GM12801 (cell line): ENCODE results near the gene NF1.

Source experiments
- CTCF ChIP-seq: IDR thresholded peaks from one replicate; pipeline ENCODE4 v1.5.1; 2011; ENCODE audit warnings: control low read depth; ENCODE audit not compliant: insufficient read length; ENCODE audit errors: extremely low read depth

NF1 gene

GRCh38 chr17:31413081-31413799 is 318.5 kb downstream of the NF1 start:
- no peak for TF ChIP-seq CTCF

- TF ChIP-seq CTCF, result no peak
These were observed 319.2 kb downstream of the NF1 start for GRCh38 chr17:31413874-31414549.

GRCh38 chr17:31414550-31414918 is 319.8 kb downstream of the NF1 start:
- no peak for TF ChIP-seq CTCF

- no peak for TF ChIP-seq CTCF
These were observed 320.3 kb downstream of the NF1 start for GRCh38 chr17:31415004-31415454.

- no peak for TF ChIP-seq CTCF
These were observed 321.1 kb downstream of the NF1 start for GRCh38 chr17:31415640-31416502.

GRCh38 chr17:31416503-31416923 is 321.7 kb downstream of the NF1 start:
- no peak for TF ChIP-seq CTCF

GRCh38 chr17:31417051-31417792 is 322.4 kb downstream of the NF1 start:
- TF ChIP-seq CTCF, result no peak
